ENCODE data around the gene HEXIM1.

HEXIM1 gene

GRCh38 chr17:45189009-45189408, 40.7 kb downstream of the HEXIM1 start:
- TF ChIP-seq CTCF (IDR thresholded peaks at IDR 0.05; ENCODE audit: low read depth, low read length): no peak

GRCh38 chr17:45190503-45191255, 42.4 kb downstream of the HEXIM1 start:
- no peak overlapping the region for H3K4me3 ChIP-seq (ENCODE audit: low read depth, low read length)
- TF ChIP-seq CTCF (IDR thresholded peaks at IDR 0.05; ENCODE audit: low read depth, low read length): no peak

More at GRCh38 chr17:45189009-45189408, 40.7 kb downstream of the HEXIM1 start:
- no peak overlapping the region for H3K4me3 ChIP-seq (ENCODE audit: low read depth, low read length)

DNA sequence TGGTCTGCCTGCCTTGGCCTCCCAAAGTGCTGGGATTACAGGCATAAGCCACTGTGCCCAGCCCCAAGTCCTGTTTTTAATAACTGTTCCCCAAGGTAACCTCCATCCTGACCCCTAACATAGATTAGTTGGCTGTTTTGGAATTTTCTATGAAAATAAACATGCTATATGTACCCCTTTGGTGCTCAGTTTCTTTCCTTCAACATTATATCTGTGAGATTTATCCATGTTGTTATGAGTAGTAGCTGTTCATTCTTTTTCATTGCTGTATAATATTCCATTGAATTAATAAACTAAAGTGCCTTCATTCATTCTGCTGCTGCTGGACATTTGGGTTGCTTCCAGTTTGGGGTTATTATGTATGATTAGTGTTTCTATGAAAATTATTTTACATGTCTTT, 47.1 kb downstream of the HEXIM1 start:
- no peak for TF ChIP-seq CTCF (IDR thresholded peaks at IDR 0.05; ENCODE audit: low read depth, low read length)
- H3K4me3 ChIP-seq (ENCODE audit: low read depth, low read length): no peak overlapping the region

DNA sequence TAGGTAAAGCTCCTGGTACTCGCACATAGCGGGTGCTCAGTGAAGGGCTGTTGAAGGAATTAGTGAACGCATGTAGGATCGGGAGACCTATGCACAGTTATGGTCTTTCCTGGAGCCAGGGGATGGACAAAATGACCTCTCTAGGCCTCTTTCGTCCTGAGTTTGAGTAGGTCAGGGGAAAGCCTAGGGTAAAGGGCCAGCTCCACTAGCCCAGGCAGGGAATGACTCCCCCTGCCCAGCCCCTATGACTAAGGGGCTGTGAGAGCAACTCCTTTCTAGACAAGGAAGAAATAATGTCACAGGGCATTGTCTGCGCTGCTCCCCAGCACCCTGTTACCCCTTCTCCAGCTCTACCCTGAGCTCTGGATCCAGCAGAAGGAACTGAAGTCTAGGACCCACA, 48.8 kb downstream of the HEXIM1 start:
- no peak overlapping the region for H3K4me3 ChIP-seq (ENCODE audit: low read depth, low read length)
- TF ChIP-seq CTCF (IDR thresholded peaks at IDR 0.05; ENCODE audit: low read depth, low read length): no peak

DNA sequence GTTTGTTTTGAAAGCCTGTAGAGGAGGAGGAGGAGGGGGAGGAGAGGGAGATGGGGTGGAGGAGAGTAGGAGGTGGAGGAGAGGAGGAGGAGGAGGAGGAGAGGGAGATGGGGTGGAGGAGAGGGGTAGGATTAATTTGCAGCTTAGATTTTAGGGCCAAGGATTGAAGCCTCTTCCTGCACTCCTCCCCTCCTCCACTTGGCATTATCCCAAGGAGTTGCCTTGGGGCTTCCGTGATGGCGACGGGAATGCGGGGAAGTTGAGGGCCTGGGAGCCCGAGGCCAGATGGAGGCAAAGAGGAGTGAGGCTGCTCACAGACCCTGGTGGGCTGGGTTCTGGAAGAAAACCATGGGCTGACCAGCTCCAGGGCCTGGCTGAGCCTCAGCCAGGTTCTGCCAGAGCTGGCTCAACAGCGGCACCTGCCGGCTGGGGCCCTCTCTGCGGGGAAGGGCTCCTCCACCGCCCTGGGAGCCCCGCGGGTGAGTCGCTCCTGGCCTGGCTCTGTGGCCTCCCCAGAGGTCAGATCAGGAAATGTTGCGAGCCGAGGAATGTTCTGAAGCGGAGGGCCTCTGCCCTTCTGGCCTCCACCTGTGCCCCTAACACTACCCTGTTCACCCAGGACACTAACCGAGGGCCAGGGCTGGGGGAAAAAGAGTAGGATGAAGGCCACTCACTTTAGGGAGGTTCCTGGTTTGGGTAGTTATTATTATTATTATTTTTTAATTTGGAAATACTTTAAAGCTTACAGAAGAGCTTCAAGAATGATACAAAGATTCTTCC, 49.5 kb downstream of the HEXIM1 start:
- no peak overlapping the region for H3K4me3 ChIP-seq (ENCODE audit: low read depth, low read length)
- TF ChIP-seq CTCF (IDR thresholded peaks at IDR 0.05; ENCODE audit: low read depth, low read length): peak; percentile 98

DNA sequence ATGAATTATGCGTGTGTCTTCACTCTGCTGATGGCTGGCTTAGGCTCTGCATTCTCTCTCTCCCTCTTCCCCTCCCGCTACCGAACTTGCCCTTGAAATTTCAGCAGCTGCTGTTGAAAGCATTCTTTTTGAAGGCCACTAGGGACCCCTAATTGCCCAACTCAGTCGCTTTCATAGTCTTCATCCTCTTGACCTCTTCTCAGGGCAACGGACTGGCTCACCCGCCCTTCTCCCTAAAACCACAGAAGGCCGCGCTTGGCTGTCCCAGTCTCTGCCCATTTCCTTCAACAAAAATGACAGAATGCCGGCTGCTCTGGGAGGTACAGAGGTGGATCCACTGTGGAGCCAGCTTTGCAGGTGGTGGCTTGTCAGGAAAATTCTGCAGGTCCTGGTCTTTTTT, 52.4 kb downstream of the HEXIM1 start:
- no peak for TF ChIP-seq CTCF (IDR thresholded peaks at IDR 0.05; ENCODE audit: low read depth, low read length)
- no peak overlapping the region for H3K4me3 ChIP-seq (ENCODE audit: low read depth, low read length)

DNA sequence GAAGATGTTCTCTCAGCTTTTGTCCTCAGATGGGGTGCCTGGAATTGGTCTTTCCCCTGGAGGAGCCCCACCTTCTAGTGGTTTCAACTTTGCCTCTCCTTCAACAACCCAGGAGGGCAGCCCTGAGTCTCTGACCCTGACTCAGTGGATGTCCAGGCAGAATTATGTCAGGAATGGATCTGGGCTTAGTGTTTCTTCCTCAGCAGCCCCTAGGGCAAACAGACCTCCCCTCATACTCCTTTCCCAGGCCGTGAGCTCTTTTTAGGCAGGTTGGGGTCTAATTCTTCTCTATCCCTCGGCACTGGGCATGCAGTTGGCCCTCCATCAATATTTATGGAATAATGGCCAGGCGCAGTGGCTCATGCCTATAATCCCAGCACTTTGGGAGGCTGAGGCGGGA, 53.2 kb downstream of the HEXIM1 start:
- TF ChIP-seq CTCF (IDR thresholded peaks at IDR 0.05; ENCODE audit: low read depth, low read length): no peak
- H3K4me3 ChIP-seq (ENCODE audit: low read depth, low read length): no peak overlapping the region

Data from WI38 (cell line).